ENCODE data around the gene HIVEP1. TPM values are rescaled to one million over a fixed set of nuclear protein-coding genes. Genes with fewer than 3 reads are reported as not detected.

The HIVEP1 gene
- total RNA-seq, 1 experiment from 2014 or later, result 24.2 TPM

GRCh38 chr6:12196326-12196936 lies 184.3 kb downstream of the HIVEP1 start:
- Histone ChIP-seq H3F3A (ENCODE audit: insufficient read depth, low read depth) (no peaks in the 10 kb centered on the region), H3K4me3 (no peak overlapping the region), H3K36me3 (ENCODE audit: low read depth) (no peaks in the 10 kb centered on the region), H3K4me2 (no peak overlapping the region), H3K4me1 (replicated peaks; ENCODE audit: insufficient read depth) (no peaks in the 10 kb centered on the region), H4K20me1 (ENCODE audit: insufficient read depth) (no peaks in the 10 kb centered on the region), H3K9me2 (ENCODE audit: insufficient read depth) (no peaks in the 10 kb centered on the region), H3K27ac (no peak overlapping the region), H2AFZ (no peak overlapping the region), H3K79me2 (ENCODE audit: low read depth) (no peaks in the 10 kb centered on the region), H3K9me3 (ENCODE audit: insufficient read depth, low read depth) (peaks cover 4% of the 10 kb centered on the region; the same call in 1 of the 2 replicates), H3K27me3 (ENCODE audit: insufficient read depth, low read depth) (no peaks in the 10 kb centered on the region)
- TF ChIP-seq, protein P1, sequence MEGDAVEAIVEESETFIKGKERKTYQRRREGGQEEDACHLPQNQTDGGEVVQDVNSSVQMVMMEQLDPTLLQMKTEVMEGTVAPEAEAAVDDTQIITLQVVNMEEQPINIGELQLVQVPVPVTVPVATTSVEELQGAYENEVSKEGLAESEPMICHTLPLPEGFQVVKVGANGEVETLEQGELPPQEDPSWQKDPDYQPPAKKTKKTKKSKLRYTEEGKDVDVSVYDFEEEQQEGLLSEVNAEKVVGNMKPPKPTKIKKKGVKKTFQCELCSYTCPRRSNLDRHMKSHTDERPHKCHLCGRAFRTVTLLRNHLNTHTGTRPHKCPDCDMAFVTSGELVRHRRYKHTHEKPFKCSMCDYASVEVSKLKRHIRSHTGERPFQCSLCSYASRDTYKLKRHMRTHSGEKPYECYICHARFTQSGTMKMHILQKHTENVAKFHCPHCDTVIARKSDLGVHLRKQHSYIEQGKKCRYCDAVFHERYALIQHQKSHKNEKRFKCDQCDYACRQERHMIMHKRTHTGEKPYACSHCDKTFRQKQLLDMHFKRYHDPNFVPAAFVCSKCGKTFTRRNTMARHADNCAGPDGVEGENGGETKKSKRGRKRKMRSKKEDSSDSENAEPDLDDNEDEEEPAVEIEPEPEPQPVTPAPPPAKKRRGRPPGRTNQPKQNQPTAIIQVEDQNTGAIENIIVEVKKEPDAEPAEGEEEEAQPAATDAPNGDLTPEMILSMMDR (conservative IDR thresholded peaks at IDR 0.05), result no peak
- TF ChIP-seq EZH2 (IDR thresholded peaks at IDR 0.05; ENCODE audit: low read depth), result no peak
- intact Hi-C loops (cut with micrococcal nuclease; ENCODE audit: unreplicated experiment), result no loop called here
- CTCF ChIA-PET, result no interaction called here
- POLR2A ChIA-PET (ENCODE audit: unreplicated experiment), result no interaction called here
- DNase-seq, result no peak
- BruUV-seq (replicated peaks), result no TSS peak

DNA sequence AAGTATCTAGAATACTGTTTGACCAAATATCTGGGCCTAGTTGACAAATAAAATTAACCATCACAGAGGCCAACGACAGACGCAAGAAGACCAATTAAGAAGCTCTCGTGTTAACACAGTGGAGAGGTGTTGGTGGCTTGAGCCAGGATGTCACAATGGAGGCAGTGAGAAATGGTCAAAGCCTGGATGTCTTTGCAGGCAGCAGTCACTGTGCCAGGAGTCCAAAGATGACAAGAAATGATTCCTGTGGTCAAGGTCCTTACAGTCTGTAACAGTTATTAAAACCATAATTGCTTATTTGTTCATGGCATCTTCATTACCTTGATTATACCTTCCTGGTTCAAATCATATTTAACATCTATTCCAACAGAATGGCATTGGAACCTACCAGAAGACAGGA lies 186.7 kb downstream of the HIVEP1 start:
- Histone ChIP-seq H3K27me3 (ENCODE audit: insufficient read depth, low read depth) (no peaks in the 10 kb centered on the region), H3F3A (ENCODE audit: insufficient read depth, low read depth) (no peaks in the 10 kb centered on the region), H3K9me3 (ENCODE audit: insufficient read depth, low read depth) (peaks cover 4% of the 10 kb centered on the region; the same call in 1 of the 2 replicates), H3K4me1 (replicated peaks; ENCODE audit: insufficient read depth) (no peaks in the 10 kb centered on the region), H3K27ac (no peak overlapping the region), H4K20me1 (ENCODE audit: insufficient read depth) (no peaks in the 10 kb centered on the region), H3K9me2 (ENCODE audit: insufficient read depth) (no peaks in the 10 kb centered on the region), H2AFZ (no peak overlapping the region), H3K4me2 (no peak overlapping the region), H3K36me3 (ENCODE audit: low read depth) (no peaks in the 10 kb centered on the region), H3K79me2 (ENCODE audit: low read depth) (no peaks in the 10 kb centered on the region), H3K4me3 (no peak overlapping the region)
- TF ChIP-seq EZH2 (IDR thresholded peaks at IDR 0.05; ENCODE audit: low read depth), result no peak
- TF ChIP-seq, protein P1 (conservative IDR thresholded peaks at IDR 0.05), result no peak
- intact Hi-C loops (cut with micrococcal nuclease; ENCODE audit: unreplicated experiment), result no loop called here
- no TSS peak for BruUV-seq (replicated peaks)
- no peak for DNase-seq
- ChIA-PET POLR2A (ENCODE audit: unreplicated experiment) (interaction anchor here (0.5 kb wide), 1 partner anchor 34 kb away, joined by 11 read pairs; no protein-coding TSS in a partner anchor), CTCF (no interaction called here)

- H3K27me3 ChIP-seq (ENCODE audit: insufficient read depth, low read depth), result no peaks in the 10 kb centered on the region
- no peaks in the 10 kb centered on the region for H3K36me3 ChIP-seq (ENCODE audit: low read depth)
- CTCF ChIA-PET, result no interaction called here
- H3K9me3 ChIP-seq (ENCODE audit: insufficient read depth, low read depth), result peaks cover 4% of the 10 kb centered on the region; the same call in 1 of the 2 replicates
- DNase-seq, result no peak
- no peaks in the 10 kb centered on the region for H3F3A ChIP-seq (ENCODE audit: insufficient read depth, low read depth)
- H4K20me1 ChIP-seq (ENCODE audit: insufficient read depth), result no peaks in the 10 kb centered on the region
- intact Hi-C loops (cut with micrococcal nuclease; ENCODE audit: unreplicated experiment), result no loop called here
- no peaks in the 10 kb centered on the region for H3K4me1 ChIP-seq (replicated peaks; ENCODE audit: insufficient read depth)
- H3K4me2 ChIP-seq, result no peak overlapping the region
- no peaks in the 10 kb centered on the region for H3K9me2 ChIP-seq (ENCODE audit: insufficient read depth)
- no peak for TF ChIP-seq EZH2 (IDR thresholded peaks at IDR 0.05; ENCODE audit: low read depth)
- TF ChIP-seq, protein P1 (conservative IDR thresholded peaks at IDR 0.05), result no peak
- H2AFZ ChIP-seq, result no peak overlapping the region
- H3K79me2 ChIP-seq (ENCODE audit: low read depth), result no peaks in the 10 kb centered on the region
- no peak overlapping the region for H3K4me3 ChIP-seq
- BruUV-seq (replicated peaks), result no TSS peak
- H3K27ac ChIP-seq, result no peak overlapping the region
- POLR2A ChIA-PET (ENCODE audit: unreplicated experiment), result no interaction called here
These were observed 188.0 kb downstream of the HIVEP1 start for GRCh38 chr6:12200015-12200564.

Measured in PC-9 (cell line).